GM12892 (cell line): Measurements from ENCODE around the gene FAXC.

ENCODE experiments used
- POLR2A ChIP-seq: IDR thresholded peaks from 2 replicates; pipeline ENCODE4 v1.6.1; 2011; ENCODE audit warnings: low read depth, low read length, control low read depth
- POLR2AphosphoS5 ChIP-seq: IDR thresholded peaks from 2 replicates; pipeline ENCODE4 v1.6.1; 2011; ENCODE audit warnings: low read depth, low read length, control low read depth
- TAF1 ChIP-seq: IDR thresholded peaks from 2 replicates; pipeline ENCODE4 v1.6.1; 2011; ENCODE audit warnings: low read depth, mild to moderate bottlenecking, control low read depth, low read length, borderline replicate concordance

DNA sequence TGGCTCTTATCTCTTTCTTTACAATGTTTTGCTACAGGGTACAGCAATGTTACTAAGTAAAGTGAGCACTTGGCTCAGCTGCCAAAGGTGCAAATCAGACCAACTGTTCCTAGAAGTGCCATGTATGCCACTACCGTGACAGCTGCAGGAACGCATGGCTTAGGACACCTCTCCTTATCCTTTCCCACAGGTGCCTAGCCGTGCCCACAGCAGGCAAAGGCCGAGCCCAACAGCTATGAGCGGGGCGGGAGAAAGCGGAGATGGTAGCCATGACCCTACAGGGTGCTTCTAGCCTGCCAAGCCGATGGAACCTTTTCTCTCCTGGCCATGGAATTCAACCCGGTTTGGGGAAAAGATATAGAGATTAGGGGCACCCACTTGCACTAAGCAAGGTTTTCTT lies 97.1 kb downstream of the FAXC start:
- TF ChIP-seq POLR2AphosphoS5 (no peak), POLR2A (no peak), TAF1 (no peak)
